Gastrocnemius medialis (tissue), 4 donors: ENCODE results near the gene SETD1B. TPM values are rescaled to one million over a fixed set of nuclear protein-coding genes. Genes with fewer than 3 reads are reported as not detected.

ENCODE experiments used
- ATAC-seq, 2 donors: fragments of 150-250 bp; one replicate each; pipeline ENCODE4 v1.9.1; 2016
- DNase-seq, 2 donors: peaks; one replicate each; pipeline ENCODE4 v3.0.0-alpha.2; 2019
- H3K27ac ChIP-seq, 4 donors: fragments of 200-600 bp; sonication (generic); 1 replicate in 1 of 4; 2 replicates in 3 of 4; pipeline ENCODE4 v1.5.1; 2016 to 2018; ENCODE audit warnings: mild to moderate bottlenecking in 2 of 4, moderate library complexity in 1 of 4
- H3K27me3 ChIP-seq, 3 donors: fragments of 200-600 bp; sonication (generic) in 2 of 3; 1 replicate in 1 of 3; 2 replicates in 2 of 3; pipeline versions ENCODE4 v1.5.1 to v1.6.0; 2016 to 2019; ENCODE audit warnings: mild to moderate bottlenecking in 1 of 3, moderate library complexity in 1 of 3
- H3K36me3 ChIP-seq, 2 donors: fragments of 200-600 bp; sonication (generic) in 1 of 2; one replicate each; pipeline ENCODE4 v1.5.1; 2017 to 2018
- H3K4me1 ChIP-seq, 2 donors: fragments of 200-600 bp; sonication (generic) in 1 of 2; one replicate each; pipeline ENCODE4 v1.5.1; 2016 to 2017; ENCODE audit warnings: mild to moderate bottlenecking in 2 of 2
- H3K4me3 ChIP-seq, 4 donors: fragments of 200-600 bp; sonication (generic) in 3 of 4; 1 replicate in 1 of 4; 2 replicates in 3 of 4; pipeline ENCODE4 v1.5.1; 2016 to 2019; ENCODE audit warnings: mild to moderate bottlenecking in 2 of 4
- H3K9me3 ChIP-seq, 3 donors: fragments of 200-600 bp; sonication (generic) in 2 of 3; 1 replicate in 1 of 3; 2 replicates in 2 of 3; pipeline ENCODE4 v1.5.1; 2016 to 2019
- CTCF ChIP-seq, 5 experiments: fragments of 450-650 bp in 3 of 5; fragments of 200-600 bp in 2 of 5; sonication (generic) in 2 of 5; IDR thresholded peaks in 4 of 5; conservative IDR thresholded peaks in 1 of 5; 1 replicate in 4 of 5; 2 replicates in 1 of 5; pipeline ENCODE4 v1.5.1; 2016 to 2019; ENCODE audit warnings: antibody characterized with exemption in 5 of 5, mild to moderate bottlenecking in 3 of 5, moderate library complexity in 3 of 5
- POLR2A ChIP-seq, 2 donors: fragments of 450-650 bp; IDR thresholded peaks; one replicate each; pipeline ENCODE4 v1.6.1; 2017; ENCODE audit warnings: antibody characterized with exemption in 2 of 2, mild to moderate bottlenecking in 2 of 2, moderate library complexity in 2 of 2
- in situ Hi-C, 4 donors: fragments of 200-750 bp; cut with MboI; loops; one replicate each; pipeline versions ENCODE4 v1.15.0 to v1.8.0; 2017; ENCODE audit warnings: low sequenced_read_pairs in 4 of 4
- intact Hi-C: fragments of 100-400 bp; cut with DNase I; formaldehyde crosslinking; loops from one replicate; pipeline ENCODE4 v1.15.1; 2023; ENCODE audit warnings: low total_unique reads
- total RNA-seq, 4 donors: library from RNA; depleted of rRNA; stranded (reverse); fragments of >200 nt; gene quantifications; one replicate each; pipeline versions ENCODE4 v1.1.0 to v1.2.3, GENCODE V29; 2016

The SETD1B gene
- total RNA-seq, 4 donors from 2014 or later = 2.2 to 9.3 (median 6.2) TPM

GRCh38 chr12:121823101-121823726 is 19.4 kb downstream of the SETD1B start:
- no peak for ATAC-seq
- H3K9me3 ChIP-seq = no peaks in the 10 kb centered on the region
- in situ Hi-C loops = no loop called here
- peaks cover 3 to 76% of the 10 kb centered on the region in 2 donors for H3K36me3 ChIP-seq
- no peak overlapping the region for H3K27ac ChIP-seq
- H3K27me3 ChIP-seq = no peaks in the 10 kb centered on the region
- intact Hi-C loops = no loop called here
- H3K4me1 ChIP-seq = no peaks in the 10 kb centered on the region
- TF ChIP-seq POLR2A (IDR thresholded peaks at IDR 0.05) (no peak), CTCF (IDR thresholded peaks at IDR 0.05 in 4 of 5, conservative IDR thresholded peaks at IDR 0.05 in 1 of 5) (no peak)
- H3K4me3 ChIP-seq = no peak overlapping the region
- no peak for DNase-seq

- H3K4me3 ChIP-seq = no peak overlapping the region
- H3K27ac ChIP-seq = no peak overlapping the region
- no peak for DNase-seq
- TF ChIP-seq CTCF (IDR thresholded peaks at IDR 0.05 in 4 of 5, conservative IDR thresholded peaks at IDR 0.05 in 1 of 5) (no peak), POLR2A (IDR thresholded peaks at IDR 0.05) (no peak)
- in situ Hi-C loops = no loop called here
- H3K27me3 ChIP-seq = no peaks in the 10 kb centered on the region
- ATAC-seq = no peak
- peaks cover 0 to 77% of the 10 kb centered on the region in 2 donors for H3K36me3 ChIP-seq
- intact Hi-C loops = no loop called here
- no peaks in the 10 kb centered on the region for H3K9me3 ChIP-seq
- no peaks in the 10 kb centered on the region for H3K4me1 ChIP-seq
Measured at GRCh38 chr12:121823727-121824115, 19.9 kb downstream of the SETD1B start.

- H3K27me3 ChIP-seq = no peaks in the 10 kb centered on the region
- intact Hi-C loops = no loop called here
- H3K27ac ChIP-seq = no peak overlapping the region
- ATAC-seq = no peak
- peaks cover 0 to 74% of the 10 kb centered on the region in 2 donors for H3K36me3 ChIP-seq
- in situ Hi-C loops = no loop called here
- DNase-seq = no peak
- H3K4me3 ChIP-seq = no peak overlapping the region
- no peak for TF ChIP-seq POLR2A (IDR thresholded peaks at IDR 0.05)
- no peak for TF ChIP-seq CTCF (IDR thresholded peaks at IDR 0.05 in 4 of 5, conservative IDR thresholded peaks at IDR 0.05 in 1 of 5)
- no peaks in the 10 kb centered on the region for H3K9me3 ChIP-seq
- H3K4me1 ChIP-seq = no peaks in the 10 kb centered on the region
Measured at GRCh38 chr12:121825041-121825523, 21.3 kb downstream of the SETD1B start.

DNA sequence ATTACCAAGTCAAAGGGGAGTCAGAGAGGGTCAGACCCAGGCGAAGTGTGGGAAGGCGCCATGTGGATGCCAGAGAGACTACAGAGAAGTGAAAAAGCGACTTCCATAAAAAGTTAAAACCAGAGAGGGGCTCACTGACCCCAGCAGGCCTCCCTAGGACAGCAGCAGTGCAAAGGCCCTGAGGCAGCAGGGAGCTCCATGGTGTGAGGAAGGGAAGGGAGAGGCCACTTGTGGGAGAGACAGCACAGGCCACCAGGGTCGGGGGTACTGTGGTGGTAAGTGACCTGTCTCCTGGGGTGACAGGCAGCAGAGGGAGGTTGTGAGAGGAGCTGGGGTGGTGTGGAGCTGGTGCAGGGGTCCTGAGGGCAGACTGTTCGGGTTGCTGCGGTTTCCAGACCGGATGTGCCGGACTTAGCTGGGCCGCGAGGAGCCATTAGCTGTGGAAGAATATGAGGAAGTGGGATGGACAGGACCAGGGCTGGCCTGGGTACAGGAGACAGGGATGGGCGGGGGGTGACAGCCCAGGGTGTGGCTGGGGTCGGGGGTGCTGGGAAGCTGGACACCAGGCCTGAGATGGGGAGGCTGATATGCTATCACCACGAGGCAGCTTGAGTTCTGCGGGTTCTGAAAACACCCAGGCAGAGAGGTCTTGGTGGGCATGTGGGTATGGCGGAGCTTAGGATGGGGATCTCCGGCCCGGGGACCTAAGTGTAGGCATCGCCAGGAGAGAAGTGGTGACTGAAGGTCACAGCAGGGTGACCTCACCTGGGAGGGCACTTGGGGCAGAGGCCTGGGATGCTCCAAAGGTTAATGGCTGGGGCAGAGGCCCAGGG is 22.7 kb downstream of the SETD1B start:
- DNase-seq (no peak), ATAC-seq (no peak)
- TF ChIP-seq CTCF (IDR thresholded peaks at IDR 0.05 in 4 of 5, conservative IDR thresholded peaks at IDR 0.05 in 1 of 5) (no peak), POLR2A (IDR thresholded peaks at IDR 0.05) (no peak)
- Histone ChIP-seq H3K4me1 (no peaks in the 10 kb centered on the region), H3K9me3 (no peaks in the 10 kb centered on the region), H3K36me3 (peaks cover 0 to 74% of the 10 kb centered on the region in 2 donors), H3K27me3 (no peaks in the 10 kb centered on the region), H3K27ac (no peak overlapping the region), H3K4me3 (no peak overlapping the region)
- intact Hi-C loops (no loop called here), in situ Hi-C loops (no loop called here)
